ENCODE data around the gene PLB1.

PLB1 gene

DNA sequence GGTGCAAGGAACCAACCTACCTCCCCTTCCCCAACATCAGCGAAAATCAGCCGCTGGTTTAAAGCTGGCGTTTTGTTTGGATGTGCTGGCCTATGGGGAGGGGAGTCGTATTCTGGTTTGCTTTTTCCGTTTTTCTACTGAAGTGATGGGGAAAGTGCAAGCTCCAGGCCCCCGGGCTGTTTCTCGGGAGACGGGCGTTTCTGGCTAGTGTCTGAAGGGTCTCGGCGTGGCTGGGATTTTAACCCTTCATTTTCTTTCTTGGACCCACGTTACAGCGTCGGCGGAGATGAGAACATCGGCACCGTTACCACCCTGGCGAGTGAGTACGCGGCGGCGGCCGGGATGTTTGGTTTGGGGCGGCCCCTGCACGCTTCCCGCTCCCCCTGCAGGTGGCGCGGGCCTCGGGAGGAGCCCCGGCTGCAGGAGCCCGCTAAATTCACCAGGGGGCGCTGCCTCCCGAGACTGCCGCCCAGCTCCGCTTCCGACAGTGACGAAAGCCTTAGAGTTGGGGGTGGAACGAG lies 70.7 kb downstream of the PLB1 start:
- DNase-seq, result peak; percentile 86

DNA sequence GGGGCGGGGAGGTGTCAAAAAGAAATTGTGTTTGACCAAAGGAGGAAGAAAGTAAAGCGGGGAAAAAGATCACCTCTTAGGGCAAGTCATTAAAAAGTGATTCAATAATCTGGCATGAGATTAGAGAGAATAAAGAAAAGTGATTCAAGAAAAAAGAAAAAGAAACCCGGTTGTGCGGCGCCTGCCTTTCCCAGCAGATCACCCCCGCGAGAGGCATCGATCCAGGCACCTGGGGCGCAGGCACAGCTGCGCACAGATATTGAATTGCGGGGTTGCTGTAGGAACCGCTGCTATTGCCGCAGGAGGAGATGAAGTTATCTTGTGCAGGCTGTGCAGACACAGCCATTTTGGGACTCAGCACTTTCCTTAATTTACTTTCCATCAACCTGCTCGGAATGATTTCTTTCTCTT lies 71.2 kb downstream of the PLB1 start:
- DNase-seq, result peak; percentile 33

DNA sequence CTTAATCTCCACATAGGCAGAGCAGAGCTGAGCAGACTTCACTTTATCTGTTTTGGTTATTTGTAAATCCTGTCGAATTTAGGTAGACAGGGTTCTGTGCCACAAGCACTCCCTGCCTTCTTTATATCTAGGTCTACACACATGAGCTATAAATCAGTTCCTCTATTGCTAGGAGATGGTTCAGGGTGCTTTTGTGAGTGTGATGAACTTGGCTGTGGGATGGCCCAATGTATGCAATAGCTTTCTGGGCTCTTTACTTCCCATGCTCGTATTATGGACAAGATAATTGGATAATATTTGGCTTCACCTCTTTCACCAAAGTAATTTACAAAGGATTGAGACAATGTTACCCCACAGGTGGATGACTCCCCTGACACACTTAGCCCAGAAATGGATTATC lies 72.2 kb downstream of the PLB1 start:
- no peak for DNase-seq

DNA sequence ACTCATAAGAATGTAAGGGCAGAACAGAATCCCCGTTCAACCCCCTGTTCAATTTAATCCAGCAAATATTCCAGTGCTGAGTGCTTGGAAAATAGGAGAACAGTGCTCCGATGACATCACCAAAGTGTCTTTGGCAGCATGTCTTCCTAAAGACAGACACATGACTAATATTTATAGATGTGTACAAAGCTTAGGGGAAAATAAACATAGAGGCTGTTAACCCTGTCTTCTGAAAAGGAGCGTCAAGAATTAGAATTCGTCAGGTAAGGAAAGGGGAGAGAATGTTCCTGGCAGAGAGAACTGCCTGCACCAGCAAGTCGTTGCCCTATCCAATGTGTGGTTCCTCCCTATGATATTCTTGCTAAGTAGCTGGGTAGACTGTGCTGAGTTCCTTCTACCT lies 72.7 kb downstream of the PLB1 start:
- no peak for DNase-seq

DNA sequence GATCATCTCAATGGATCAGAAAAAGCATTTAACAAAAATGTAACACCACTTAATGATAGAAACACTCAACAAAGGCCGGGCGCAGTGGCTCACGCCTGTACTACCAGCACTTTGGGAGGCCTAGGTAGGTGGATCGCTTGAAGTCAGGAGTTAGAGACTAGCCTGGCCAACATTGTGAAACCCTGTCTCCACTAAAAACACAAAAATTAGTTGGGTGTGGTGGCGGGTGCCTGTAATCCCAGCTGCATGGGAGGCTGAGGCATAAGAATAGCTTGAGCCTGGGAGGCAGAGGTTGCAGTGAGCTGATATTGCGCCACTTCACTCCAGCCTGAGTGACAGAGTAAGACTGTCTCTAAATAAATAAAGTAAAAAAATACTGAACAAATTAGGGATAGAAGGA lies 74.6 kb downstream of the PLB1 start:
- DNase-seq, result no peak

DNA sequence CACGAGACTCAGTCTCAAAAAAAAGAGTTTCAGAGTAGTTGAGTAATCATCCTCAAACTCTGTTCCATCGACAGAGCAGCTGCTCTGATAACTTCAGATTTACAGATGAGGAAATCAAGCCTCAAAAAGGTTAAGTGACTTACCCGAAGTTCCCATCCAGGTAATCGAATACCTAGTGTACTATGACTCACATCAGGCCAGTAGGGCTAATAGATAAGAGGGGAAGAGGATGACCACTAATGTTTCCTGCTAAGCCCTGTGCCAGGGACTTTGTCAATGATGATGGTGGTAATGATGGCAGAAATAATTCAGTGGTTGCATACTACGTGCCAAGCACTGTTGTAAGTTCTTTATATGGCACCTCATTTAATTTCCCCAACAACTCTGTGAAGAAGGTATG lies 80.9 kb downstream of the PLB1 start:
- no peak for DNase-seq

DNA sequence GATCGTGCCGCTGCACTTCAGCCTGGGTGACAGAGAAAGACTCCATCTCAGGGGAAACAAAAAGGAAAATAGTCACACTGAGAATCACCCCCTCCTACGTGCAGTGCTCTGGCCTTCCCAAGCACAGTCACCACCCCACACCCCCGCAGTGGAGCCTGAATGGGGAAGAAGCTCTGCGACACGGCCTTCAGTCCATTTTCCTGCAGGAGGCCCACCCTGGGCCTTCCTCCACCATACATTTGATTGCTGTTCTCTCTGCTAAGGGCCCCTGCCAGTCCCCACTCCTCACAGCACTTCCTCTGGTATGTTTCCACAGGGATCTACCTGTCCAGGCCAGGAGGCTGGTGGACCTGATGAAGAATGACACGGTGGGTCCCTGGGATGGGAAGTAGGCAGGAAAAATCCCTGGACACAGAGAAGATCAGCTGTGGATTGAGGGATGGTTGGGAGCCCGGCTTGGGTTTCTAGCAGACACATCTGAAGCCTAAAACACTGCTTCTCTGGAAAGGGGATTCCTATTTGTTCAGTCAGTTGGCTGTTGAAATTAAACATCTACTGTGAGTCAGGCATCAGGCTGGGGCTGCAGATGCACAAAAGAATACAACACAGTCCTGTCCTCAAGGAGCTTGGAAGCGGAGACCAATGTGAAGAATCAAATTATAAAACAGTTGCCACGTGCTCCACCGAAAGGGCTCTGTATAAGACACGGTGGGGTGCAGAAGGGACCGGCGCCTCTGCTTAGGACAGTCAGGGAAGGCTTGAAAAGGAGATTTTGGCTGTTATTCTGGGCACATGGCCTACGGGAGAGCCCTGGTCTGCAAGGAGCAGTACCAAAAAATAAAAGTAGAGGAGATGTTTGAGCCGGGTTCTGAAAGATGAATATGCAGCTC lies 82.2 kb downstream of the PLB1 start:
- no peak for DNase-seq

DNA sequence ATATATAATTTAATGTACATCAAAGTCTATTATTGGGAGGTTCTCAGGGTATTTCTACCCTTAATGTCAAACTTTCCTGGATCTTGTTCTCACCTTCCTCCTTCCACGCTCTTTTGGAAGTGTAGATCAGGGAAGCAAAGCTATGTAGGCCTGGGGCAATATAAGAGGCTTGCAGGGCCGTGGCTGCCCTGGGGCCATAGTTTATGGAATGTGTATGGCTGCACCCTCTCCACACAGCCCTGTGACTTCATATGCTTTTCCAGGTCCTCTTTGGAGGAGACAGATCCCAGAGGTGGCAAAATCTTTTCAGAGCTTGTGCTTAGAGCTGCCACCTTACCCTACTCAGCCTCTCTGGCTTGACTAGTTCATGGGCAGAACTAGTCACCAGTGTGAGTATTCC lies 82.9 kb downstream of the PLB1 start:
- DNase-seq, result no peak

DNA sequence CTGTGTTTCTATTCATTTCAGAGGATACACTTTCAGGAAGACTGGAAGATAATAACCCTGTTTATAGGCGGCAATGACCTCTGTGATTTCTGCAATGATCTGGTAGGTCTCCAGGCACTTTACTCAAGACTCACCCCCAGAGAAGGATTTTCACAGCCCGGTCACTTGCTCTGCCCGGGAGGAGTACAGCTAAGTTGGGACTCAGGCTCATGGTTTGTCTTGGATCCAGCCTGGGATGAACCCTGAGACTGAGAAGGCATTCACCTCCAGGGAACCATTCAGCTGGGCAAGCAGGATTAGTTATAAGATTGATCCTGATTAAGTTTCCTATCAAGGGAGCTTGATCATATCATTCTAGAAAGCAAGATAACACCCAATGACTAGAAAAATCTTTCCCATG lies 83.7 kb downstream of the PLB1 start:
- no peak for DNase-seq

DNA sequence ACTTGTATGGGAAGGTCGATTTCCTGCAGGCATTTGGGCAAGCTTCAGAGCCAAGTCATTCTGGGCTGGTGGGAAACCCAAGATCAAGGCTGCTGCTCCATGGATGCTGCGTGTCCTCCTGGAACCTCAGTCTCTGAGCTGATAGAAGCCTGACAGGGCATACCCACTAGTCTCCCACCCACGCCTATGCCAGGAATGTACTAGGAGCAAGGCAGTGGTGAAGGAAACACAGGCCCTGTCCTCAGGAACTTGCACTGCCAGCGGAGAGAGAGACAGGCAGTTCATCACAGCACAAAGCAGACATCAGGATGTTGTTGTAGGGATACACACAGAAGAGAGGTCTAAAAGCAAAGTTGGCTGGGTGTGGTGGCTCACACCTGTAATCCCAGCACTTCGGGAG lies 84.2 kb downstream of the PLB1 start:
- DNase-seq, result no peak

DNA sequence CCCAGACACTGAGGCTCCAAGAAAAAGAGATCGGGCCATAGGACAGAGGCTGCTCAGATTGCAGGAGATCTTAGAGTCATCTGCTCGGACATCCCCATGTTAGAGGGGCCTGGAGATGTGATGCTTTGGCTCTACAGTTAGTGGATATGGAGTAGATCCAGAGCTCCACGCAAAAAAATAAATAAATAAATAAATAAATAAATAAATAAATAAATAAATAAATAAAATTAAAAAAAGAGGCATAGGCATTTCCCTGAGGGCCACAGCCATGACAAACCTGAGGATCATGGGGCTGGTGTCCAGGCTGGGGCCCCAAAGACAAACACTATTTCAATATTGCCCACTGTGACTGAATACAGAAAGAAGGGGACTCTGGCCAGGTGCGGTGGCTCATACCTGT lies 85.5 kb downstream of the PLB1 start:
- DNase-seq, result no peak

DNA sequence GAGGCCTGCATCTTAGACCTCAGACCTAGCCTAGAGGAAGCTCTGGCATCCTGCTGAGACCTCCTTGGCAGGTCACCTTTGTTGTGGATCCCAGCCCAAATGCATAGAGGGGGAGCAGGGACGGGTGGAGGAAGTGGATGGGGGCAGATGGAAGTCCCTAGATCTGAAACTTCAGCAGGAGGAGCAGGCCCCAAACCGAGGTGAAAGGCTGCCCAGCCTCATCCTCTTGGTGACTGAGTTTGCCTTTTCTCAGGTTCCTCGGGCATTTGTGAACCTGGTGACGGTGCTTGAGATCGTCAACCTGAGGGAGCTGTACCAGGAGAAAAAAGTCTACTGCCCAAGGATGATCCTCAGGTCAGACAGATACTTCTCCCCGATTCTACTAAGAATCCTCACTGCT lies 86.3 kb downstream of the PLB1 start:
- no peak for DNase-seq

DNA sequence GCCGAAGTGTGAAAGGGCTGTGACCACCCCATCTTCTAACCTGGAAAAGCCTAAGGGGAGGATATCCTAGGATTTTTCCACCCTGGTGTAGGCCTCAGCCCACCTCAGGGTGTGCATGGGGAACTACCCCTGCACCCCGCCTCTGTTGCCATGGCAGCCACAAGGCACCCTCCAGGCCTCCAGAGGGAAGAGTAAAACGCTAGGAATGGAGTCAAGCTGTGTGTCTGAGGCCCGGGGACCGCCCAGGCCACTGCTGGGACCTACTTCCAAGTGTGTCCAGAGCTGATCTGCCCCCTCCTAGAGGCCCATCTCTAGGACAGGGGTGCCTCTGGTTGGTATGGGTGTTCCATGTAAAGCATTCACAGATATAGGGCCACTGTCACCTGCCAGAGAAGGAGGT lies 86.7 kb downstream of the PLB1 start:
- no peak for DNase-seq

DNA sequence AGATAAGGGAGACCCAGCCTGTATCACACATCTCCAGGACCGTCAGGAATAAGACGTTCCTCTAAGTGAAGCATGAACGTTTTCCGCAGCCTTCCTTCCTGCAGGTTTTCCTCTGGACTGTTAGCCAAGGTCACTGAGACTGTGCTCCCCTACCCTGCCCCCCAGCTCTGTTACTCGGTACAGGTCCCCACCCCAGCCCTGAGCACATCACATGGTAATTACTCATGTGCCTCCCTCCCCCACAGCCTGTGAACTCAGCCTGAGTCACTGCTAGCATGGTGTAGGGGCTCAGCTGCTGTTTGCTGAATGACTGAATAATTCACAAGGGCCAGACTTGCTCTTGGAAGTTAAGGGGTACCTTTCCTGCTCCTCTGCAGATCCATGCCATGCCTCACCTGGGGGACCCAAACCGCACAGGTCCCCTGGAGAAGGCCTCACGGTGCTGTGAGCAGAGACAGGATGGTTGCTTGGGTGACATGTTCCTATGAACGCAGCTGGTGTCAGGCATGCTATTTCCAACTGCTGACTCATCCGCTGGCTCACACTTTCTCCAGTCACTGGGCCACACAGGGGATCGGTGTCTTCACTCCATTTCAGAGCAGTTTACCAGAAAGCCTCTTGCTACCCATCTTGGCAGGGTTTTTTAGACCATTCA lies 88.2 kb downstream of the PLB1 start:
- DNase-seq, result no peak

DNA sequence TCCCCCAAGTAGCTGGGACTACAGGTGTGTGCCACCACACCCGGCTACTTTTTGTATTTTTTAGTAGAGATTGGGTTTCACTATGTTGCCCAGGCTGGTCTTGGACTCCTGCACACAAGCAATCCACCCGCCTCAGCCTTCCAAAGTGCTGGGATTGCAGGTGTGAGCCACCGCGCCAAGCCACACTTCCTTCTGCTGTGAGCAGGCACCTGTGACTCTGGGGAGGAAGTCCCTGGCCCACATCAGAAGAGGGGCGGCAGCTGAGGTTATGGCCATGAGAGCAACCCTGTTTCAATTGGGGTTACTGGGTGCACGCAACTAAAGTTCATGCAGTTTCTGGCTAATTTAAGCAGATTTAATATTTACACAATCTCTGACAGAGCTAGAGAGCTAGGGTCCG lies 91.0 kb downstream of the PLB1 start:
- DNase-seq, result no peak

DNA sequence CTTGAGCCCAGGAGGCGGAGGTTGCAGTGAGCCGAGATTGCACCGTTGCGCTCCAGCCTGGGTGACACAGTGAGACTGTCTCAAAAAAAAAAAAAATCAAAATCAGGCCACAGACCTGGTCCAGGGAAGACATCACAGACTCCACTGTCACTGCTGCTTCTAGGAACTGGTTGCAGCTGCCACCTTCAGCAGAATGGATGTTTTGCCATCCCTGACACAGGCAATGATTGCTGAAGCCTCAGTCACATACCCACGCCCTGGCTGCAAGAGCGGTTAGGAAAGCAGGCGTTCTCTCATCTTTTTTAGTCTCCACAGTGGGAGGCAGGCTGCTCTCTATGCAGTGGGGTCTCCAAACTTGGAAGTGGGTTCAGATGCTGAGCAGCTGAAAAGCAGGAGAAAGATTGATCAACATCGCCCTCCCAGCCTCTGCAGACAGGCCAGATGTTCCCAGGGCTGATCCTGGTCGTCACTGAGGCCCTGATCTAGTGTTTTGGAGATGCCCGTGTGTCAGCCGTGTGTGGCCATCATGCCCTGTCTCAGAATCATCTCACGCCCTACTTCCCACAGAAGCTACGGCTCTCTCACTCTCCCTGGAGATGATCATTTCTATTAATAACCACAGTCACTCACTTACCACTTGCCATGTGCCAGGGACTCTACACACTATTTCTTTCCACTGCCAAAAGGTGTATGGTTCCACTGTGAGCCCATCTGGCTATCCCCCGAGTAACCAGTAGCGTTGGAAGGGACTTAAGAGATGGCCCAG lies 91.8 kb downstream of the PLB1 start:
- DNase-seq, result no peak

DNA sequence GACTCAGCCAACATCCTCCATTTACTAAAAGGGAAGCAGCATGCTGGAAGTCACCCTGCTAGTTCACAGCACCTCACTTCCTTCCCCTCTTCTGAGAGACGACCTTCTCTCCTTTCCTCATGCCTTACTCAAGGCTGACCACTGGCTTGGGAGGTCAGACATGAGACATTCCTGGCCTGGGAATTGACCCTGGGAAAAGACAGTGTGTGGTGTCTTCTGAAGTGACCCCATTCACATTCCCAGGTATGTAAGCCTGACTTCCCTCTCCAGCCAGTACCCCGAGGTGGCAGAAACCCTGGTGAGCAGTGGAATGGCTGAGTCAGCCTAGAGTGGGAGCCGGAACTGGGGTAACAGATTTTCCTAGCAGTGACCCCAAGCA lies 92.4 kb downstream of the PLB1 start:
- DNase-seq, result no peak

DNA sequence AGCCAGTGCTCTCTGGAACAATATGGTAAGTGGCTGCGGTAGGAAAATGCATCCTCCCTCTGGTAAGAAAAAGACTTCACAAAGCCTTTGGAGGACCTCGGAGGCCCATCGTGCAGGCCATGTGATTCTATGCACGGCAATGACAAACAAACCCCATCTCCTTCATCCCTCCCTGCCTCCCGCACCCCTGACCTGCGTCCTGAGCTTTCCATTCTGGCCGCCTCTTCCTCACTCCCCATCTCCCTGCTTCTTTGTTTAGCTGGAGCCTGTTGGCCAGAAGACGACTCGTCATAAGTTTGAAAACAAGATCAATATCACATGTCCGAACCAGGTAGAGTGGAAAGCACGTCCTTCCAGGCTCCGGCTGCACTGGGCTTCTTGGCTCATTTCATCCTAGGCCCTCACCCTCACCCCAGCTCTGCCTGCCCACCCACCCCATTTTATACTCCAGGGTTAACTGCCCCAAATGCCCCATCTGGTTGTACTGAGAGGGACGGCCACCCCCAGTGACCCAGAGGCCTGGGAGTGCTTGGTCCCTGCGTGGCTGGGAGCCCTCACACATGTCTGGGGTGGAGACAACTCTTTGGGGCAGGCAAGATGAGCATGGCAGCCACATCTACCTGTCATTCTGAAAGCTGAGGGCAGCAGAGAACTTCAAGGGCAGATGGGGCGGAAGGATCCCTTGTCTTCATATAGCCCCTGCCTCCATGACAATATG lies 94.0 kb downstream of the PLB1 start:
- no peak for DNase-seq

DNA sequence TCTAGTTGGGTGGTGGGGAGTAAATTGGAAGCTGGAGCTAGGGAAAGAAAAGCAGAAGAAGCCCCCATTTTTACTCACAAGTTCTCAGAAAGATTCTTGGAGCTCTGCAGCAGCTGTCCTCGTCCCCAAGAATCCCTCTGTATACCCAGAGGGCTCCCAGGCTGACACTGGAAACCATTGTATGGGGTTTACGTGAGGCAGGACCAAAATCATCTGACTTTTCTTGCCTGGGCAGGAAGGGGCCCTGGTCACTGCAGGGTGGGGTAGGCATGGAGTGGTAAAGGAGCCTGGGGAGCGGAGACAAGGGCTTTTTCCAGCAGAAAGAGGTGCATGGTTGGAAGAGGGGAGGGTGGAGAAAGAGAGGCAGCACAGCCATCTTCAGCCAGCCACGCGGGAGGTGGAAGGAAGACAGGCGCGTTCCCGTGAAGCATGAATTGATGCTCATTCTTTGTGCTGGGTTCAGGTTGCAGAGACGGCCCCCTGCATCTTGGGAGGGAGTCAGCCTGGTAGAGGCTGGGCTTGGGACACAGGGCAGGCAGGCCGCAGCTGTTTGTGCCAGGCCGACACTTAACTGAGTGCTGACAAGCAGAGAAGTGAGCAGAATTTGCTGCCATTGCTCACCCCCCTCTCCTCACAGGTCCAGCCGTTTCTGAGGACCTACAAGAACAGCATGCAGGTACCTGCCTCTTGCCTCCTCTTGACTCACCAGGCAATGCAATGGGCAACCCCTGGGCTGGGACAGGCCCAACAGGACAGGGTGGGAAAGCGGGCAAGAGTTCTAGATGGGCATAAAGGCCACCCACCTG lies 94.8 kb downstream of the PLB1 start:
- no peak for DNase-seq

DNA sequence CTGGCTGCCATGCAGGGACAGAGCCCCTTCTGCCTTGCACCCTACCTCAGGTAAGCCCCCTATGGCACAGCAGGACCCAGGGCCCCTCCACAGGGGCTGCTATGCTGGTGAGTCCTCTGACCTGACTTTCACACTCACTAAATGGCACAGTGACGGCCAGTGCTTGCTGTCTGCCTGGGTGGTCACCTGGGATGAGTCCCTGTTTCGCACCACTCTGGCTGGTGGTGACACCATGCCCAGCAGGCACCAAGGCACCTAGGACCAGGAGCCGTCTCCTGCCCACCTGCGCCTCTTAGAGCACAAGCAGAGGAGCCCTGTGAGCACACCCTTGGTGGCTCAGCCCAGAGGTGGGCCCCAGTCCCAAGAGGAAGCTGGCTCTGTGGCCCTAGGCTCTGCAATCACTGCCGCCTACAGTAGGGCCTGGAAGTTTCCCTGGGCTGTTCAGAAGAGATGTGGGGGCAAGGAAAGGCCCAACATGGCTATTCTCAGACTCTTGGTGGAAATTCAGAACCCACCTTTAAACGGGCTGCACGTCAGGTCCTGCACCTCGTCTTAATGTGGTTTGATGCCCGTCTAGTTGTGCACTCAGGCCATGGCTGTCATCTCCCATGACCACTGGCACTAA lies 96.0 kb downstream of the PLB1 start:
- no peak for DNase-seq

DNA sequence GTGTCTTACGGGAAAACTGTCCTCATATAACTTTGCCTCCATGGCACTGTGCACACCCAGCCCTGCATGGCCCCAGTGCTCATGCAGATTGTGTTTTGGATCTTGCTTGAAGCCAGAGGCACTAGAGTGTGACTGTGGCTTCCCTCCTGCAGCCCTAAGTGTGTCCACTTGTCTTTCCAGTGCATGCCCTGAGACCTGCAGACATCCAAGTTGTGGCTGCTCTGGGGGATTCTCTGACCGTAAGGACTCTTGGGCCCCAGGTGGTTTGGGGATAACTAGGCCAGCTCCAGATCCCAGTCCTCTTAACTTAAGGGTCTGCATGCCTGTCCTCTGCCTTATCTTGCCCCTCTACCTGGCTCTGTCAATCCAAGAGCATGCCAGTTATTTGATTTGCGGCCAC lies 96.6 kb downstream of the PLB1 start:
- no peak for DNase-seq

All from NCI-H2107 (cell line).